Measurements from ENCODE around the gene MED25. TPM values are rescaled to one million over a fixed set of nuclear protein-coding genes. Genes with fewer than 3 reads are reported as not detected.

MED25 gene
- total and polyA plus RNA-seq, 2 donors (not counting 1 experiment from before 2014, with no cell fraction given) = 11.2 to 20.2 TPM

DNA sequence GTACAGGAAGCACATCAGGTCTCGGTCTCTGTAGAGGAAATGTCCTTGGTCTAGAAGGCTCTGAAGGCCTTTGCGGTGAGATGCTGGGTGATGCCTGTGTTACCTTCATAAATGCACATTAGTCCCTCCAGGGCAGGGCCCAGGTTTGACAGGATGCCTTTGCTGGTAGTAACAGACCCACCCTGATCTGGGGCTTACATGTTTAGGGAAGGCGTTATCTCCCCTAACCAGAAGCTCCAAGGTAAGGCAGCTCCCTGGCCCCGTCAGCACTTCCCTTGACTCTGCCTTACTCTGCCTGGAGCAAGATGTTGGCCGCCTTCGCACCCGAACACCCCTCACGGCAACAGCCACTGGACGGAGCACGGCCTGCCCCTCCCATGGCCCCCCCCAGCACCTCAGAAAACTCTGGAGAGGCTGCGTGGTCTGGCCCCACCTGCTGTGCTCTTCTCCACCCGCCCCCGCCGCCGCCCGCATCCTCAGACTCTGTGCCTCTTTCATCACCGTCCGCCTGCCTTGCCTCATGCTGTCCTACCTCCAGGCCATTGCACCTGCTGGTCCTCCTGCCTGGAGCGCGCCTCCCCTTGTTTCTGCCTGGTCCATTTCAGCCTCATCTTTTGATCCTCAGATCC lies 42.2 kb upstream of the MED25 start:
- Histone ChIP-seq H3K4me3 (replicated peaks in 1 of 4; ENCODE audit: control extremely low read depth in 1 of 4, insufficient read depth in 1 of 4, low read depth in 3 of 4, low read length in 4 of 4) (no peak overlapping the region), H4K20me1 (ENCODE audit: control insufficient read depth, extremely low read depth, insufficient read depth, low read length) (no peaks in the 10 kb centered on the region), H2AFZ (ENCODE audit: low read length) (no peak overlapping the region), H3K79me2 (ENCODE audit: control insufficient read depth, insufficient read depth, low read length) (peaks cover 54% of the 10 kb centered on the region), H3K4me1 (ENCODE audit: control insufficient read depth, extremely low read depth, insufficient read depth, low read length) (no peaks in the 10 kb centered on the region), H3K36me3 (ENCODE audit: control insufficient read depth, insufficient read depth, low read length) (peaks cover 4% of the 10 kb centered on the region), H3K27me3 (ENCODE audit: control insufficient read depth, insufficient read depth, low read length) (no peaks in the 10 kb centered on the region), H3K4me2 (ENCODE audit: extremely low read depth, insufficient read depth, low read length) (no peak overlapping the region), H3K27ac (ENCODE audit: insufficient read depth, low read length) (no peak overlapping the region), H3K9ac (ENCODE audit: insufficient read depth, low read length) (no peak overlapping the region), H3K9me3 (ENCODE audit: control insufficient read depth, insufficient read depth, low read depth, low read length) (no peaks in the 10 kb centered on the region)
- TF ChIP-seq, protein P1, sequence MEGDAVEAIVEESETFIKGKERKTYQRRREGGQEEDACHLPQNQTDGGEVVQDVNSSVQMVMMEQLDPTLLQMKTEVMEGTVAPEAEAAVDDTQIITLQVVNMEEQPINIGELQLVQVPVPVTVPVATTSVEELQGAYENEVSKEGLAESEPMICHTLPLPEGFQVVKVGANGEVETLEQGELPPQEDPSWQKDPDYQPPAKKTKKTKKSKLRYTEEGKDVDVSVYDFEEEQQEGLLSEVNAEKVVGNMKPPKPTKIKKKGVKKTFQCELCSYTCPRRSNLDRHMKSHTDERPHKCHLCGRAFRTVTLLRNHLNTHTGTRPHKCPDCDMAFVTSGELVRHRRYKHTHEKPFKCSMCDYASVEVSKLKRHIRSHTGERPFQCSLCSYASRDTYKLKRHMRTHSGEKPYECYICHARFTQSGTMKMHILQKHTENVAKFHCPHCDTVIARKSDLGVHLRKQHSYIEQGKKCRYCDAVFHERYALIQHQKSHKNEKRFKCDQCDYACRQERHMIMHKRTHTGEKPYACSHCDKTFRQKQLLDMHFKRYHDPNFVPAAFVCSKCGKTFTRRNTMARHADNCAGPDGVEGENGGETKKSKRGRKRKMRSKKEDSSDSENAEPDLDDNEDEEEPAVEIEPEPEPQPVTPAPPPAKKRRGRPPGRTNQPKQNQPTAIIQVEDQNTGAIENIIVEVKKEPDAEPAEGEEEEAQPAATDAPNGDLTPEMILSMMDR (conservative IDR thresholded peaks at IDR 0.05 in 1 of 2, IDR thresholded peaks at IDR 0.05 in 1 of 2; ENCODE audit: low read depth in 1 of 2, low read length in 2 of 2) = no peak
- TF ChIP-seq EZH2 (IDR thresholded peaks at IDR 0.05; ENCODE audit: low read length, missing control alignments) = no peak
- no peak for DNase-seq (ENCODE audit: low read depth in 2 of 2)

DNA sequence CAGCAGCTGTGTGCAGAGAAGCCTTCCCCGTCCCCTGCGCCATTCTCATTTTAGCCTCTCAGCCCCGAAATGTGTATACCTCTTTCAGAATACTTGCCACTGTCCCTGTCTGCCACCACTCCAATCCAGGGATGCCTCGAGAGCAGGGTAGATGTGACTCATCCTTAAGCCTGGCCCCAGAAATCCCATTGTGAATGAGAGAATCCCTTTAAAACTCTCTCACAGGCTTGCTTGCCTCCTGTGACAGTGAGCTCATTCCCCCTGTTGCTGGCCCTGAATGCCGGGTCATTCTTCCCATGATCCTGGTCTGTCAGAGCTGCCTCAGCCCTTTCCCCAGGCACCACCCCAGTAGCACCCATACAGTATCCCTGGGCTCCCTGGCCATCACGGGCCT lies 41.7 kb upstream of the MED25 start:
- no peaks in the 10 kb centered on the region for H3K27me3 ChIP-seq (ENCODE audit: control insufficient read depth, insufficient read depth, low read length)
- peaks cover 54% of the 10 kb centered on the region for H3K79me2 ChIP-seq (ENCODE audit: control insufficient read depth, insufficient read depth, low read length)
- H3K27ac ChIP-seq (ENCODE audit: insufficient read depth, low read length) = no peak overlapping the region
- H3K4me2 ChIP-seq (ENCODE audit: extremely low read depth, insufficient read depth, low read length) = no peak overlapping the region
- H3K9ac ChIP-seq (ENCODE audit: insufficient read depth, low read length) = no peak overlapping the region
- DNase-seq (ENCODE audit: low read depth in 2 of 2) = no peak
- no peaks in the 10 kb centered on the region for H4K20me1 ChIP-seq (ENCODE audit: control insufficient read depth, extremely low read depth, insufficient read depth, low read length)
- peaks cover 5% of the 10 kb centered on the region for H3K36me3 ChIP-seq (ENCODE audit: control insufficient read depth, insufficient read depth, low read length)
- no peak overlapping the region for H2AFZ ChIP-seq (ENCODE audit: low read length)
- H3K4me3 ChIP-seq (replicated peaks in 1 of 4; ENCODE audit: control extremely low read depth in 1 of 4, insufficient read depth in 1 of 4, low read depth in 3 of 4, low read length in 4 of 4) = no peak overlapping the region
- H3K9me3 ChIP-seq (ENCODE audit: control insufficient read depth, insufficient read depth, low read depth, low read length) = no peaks in the 10 kb centered on the region
- no peaks in the 10 kb centered on the region for H3K4me1 ChIP-seq (ENCODE audit: control insufficient read depth, extremely low read depth, insufficient read depth, low read length)
- TF ChIP-seq, protein P1 (conservative IDR thresholded peaks at IDR 0.05 in 1 of 2, IDR thresholded peaks at IDR 0.05 in 1 of 2; ENCODE audit: low read depth in 1 of 2, low read length in 2 of 2) = no peak
- no peak for TF ChIP-seq EZH2 (IDR thresholded peaks at IDR 0.05; ENCODE audit: low read length, missing control alignments)

DNA sequence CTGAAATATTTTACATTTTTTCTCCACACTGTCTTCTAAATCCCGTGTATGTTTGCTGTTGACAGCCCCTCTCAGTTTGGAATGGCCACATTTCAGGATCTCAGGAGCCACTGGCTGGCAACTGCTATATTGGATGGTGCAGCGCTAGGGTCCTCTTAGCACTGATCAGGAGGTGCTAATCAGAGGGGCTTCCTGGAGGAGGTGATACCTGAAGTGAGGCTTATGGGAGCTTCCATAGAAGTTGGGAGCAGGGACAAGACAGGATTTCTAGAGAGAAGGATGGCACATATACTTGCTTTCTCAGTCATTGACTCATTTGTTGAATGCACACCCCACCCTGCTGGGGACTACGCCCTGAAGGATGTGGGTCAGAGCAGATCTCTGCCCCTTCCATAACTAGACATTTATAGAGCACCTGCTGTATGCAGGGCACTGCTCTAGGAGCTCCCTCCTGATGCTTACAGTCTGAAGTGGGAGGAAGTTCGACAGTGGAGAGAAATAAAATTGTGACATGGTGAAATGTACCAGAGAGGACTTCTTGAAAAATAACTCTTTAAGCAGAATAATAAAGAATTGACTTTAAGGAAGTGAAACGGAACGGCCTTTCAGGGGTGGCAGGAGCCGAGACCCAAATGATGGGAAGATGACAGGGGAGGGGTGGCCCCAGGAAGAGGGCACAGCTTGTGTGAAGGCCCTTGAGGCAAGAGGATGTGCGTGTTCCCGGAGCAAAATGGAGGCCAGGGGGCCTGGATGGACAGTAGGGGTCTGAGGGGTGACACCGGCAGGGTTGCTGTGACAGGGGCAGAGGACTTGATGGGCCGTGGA lies 38.1 kb upstream of the MED25 start:
- no peaks in the 10 kb centered on the region for H3K4me1 ChIP-seq (ENCODE audit: control insufficient read depth, extremely low read depth, insufficient read depth, low read length)
- no peak overlapping the region for H3K4me3 ChIP-seq (replicated peaks in 1 of 4; ENCODE audit: control extremely low read depth in 1 of 4, insufficient read depth in 1 of 4, low read depth in 3 of 4, low read length in 4 of 4)
- no peak overlapping the region for H3K9ac ChIP-seq (ENCODE audit: insufficient read depth, low read length)
- H3K27me3 ChIP-seq (ENCODE audit: control insufficient read depth, insufficient read depth, low read length) = no peaks in the 10 kb centered on the region
- H3K36me3 ChIP-seq (ENCODE audit: control insufficient read depth, insufficient read depth, low read length) = peaks cover 19% of the 10 kb centered on the region
- no peaks in the 10 kb centered on the region for H3K9me3 ChIP-seq (ENCODE audit: control insufficient read depth, insufficient read depth, low read depth, low read length)
- no peak overlapping the region for H3K27ac ChIP-seq (ENCODE audit: insufficient read depth, low read length)
- no peak for DNase-seq (ENCODE audit: low read depth in 2 of 2)
- no peak overlapping the region for H3K4me2 ChIP-seq (ENCODE audit: extremely low read depth, insufficient read depth, low read length)
- no peak overlapping the region for H2AFZ ChIP-seq (ENCODE audit: low read length)
- TF ChIP-seq EZH2 (IDR thresholded peaks at IDR 0.05; ENCODE audit: low read length, missing control alignments) = no peak
- TF ChIP-seq, protein P1 (conservative IDR thresholded peaks at IDR 0.05 in 1 of 2, IDR thresholded peaks at IDR 0.05 in 1 of 2; ENCODE audit: low read depth in 1 of 2, low read length in 2 of 2) = no peak
- no peaks in the 10 kb centered on the region for H4K20me1 ChIP-seq (ENCODE audit: control insufficient read depth, extremely low read depth, insufficient read depth, low read length)
- H3K79me2 ChIP-seq (ENCODE audit: control insufficient read depth, insufficient read depth, low read length) = peaks cover 27% of the 10 kb centered on the region

All from fibroblast of lung (primary cell).